Smooth muscle cell (in vitro differentiated cells): ENCODE measurements around the gene KLHDC10. TPM values are rescaled to one million over a fixed set of nuclear protein-coding genes. Genes with fewer than 3 reads are reported as not detected.
A peak's percentile ranks its signal among the peaks of the same experiment; 100 is the strongest.

Experiments used
- DNase-seq: peaks from one replicate; lab custom pipeline; 2025; ENCODE audit not compliant: unreplicated experiment; lab: John Stamatoyannopoulos, UW
- H2AFZ ChIP-seq: fragments of 200-600 bp; sonication (generic); 2 replicates; pipeline ENCODE4 v1.6.0; 2016; ENCODE audit warnings: antibody characterized with exemption, low read depth, mild to moderate bottlenecking
- H3F3A ChIP-seq: fragments of 200-600 bp; sonication (generic); 2 replicates; pipeline ENCODE4 v1.6.0; 2017; ENCODE audit warnings: antibody characterized with exemption, low read depth
- H3K27ac ChIP-seq: fragments of 200-600 bp; sonication (generic); 2 replicates; pipeline ENCODE4 v1.5.1; 2016; ENCODE audit warnings: low read depth, mild to moderate bottlenecking
- H3K27me3 ChIP-seq: fragments of 200-600 bp; sonication (generic); 2 replicates; pipeline ENCODE4 v1.6.1; 2016; ENCODE audit warnings: low read depth, mild to moderate bottlenecking
- H3K36me3 ChIP-seq: fragments of 200-600 bp; sonication (generic); 2 replicates; pipeline ENCODE4 v1.5.1; 2016; ENCODE audit warnings: low read depth
- H3K4me1 ChIP-seq: fragments of 200-600 bp; sonication (generic); 2 replicates; pipeline ENCODE4 v1.5.1; 2016; ENCODE audit warnings: low read depth
- H3K4me2 ChIP-seq: fragments of 200-600 bp; sonication (generic); 2 replicates; pipeline ENCODE4 v1.6.0; 2016; ENCODE audit warnings: mild to moderate bottlenecking
- H3K4me3 ChIP-seq: fragments of 200-600 bp; sonication (generic); 2 replicates; pipeline ENCODE4 v1.5.1; 2016; ENCODE audit warnings: mild to moderate bottlenecking
- H3K79me2 ChIP-seq: fragments of 200-600 bp; sonication (generic); 2 replicates; pipeline ENCODE4 v1.6.0; 2016; ENCODE audit warnings: low read depth, mild to moderate bottlenecking
- H3K9ac ChIP-seq: fragments of 200-600 bp; sonication (generic); 2 replicates; pipeline ENCODE4 v1.6.0; 2016; ENCODE audit warnings: low read depth
- H3K9me3 ChIP-seq: fragments of 200-600 bp; sonication (generic); replicated peaks from 2 replicates; pipeline ENCODE4 v1.5.1; 2016; ENCODE audit warnings: low read depth
- H4K20me1 ChIP-seq: fragments of 200-600 bp; sonication (generic); 2 replicates; pipeline ENCODE4 v1.6.0; 2016; ENCODE audit warnings: low read depth
- WGBS: methylation state at CpG from one replicate; pipeline ENCODE4 v1.1.7; 2016; ENCODE audit warnings: low lambda C conversion rate; 5-methylcytosine and 5-hydroxymethylcytosine counted together
- polyA plus RNA-seq: library from polyadenylated mRNA; unstranded; fragments of >200 nt; fragmentation: Nextera tagmentation; extraction: Ambion mirVana; gene quantifications from 2 replicates; pipeline ENCODE4 v1.2.1, GENCODE V29; 2016
- total RNA-seq: library from RNA; depleted of rRNA; stranded (reverse); fragments of >200 nt; gene quantifications from 2 replicates; pipeline ENCODE4 v1.2.3, GENCODE V29; 2014
- TF ChIP-seq, protein P1 (sequence below): fragments of 200-600 bp; sonication (generic); IDR thresholded peaks from 2 replicates; pipeline ENCODE4 v1.5.1; 2017; ENCODE audit warnings: borderline replicate concordance, mild to moderate bottlenecking, antibody characterized with exemption; ENCODE audit not compliant: insufficient read depth, poor library complexity, severe bottlenecking

Gene KLHDC10
- total and polyA plus RNA-seq, 2 experiments from 2014 or later, result 8.3 to 24.9 TPM

DNA sequence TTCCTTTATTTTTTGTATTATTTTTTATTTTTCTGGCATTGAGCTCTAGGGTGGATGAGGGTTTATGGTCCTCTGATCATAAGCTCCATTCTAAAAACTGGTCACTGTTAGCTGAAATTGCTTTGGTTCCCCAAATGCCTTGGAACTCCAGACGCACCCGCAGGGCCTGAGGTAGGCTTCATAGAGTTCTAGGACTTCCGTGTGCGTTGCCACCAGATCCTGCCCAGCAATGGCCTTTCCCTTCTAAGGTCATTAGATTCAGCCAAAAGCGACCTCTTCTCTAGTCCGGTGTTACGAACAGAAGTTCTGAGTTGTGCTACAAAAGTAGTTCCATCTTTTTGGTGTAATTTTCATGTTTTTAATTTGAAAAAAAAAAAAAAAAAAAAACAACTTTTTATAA is 64.4 kb downstream of the KLHDC10 start:
- H3F3A ChIP-seq, result no peaks in the 10 kb centered on the region
- no peak overlapping the region for H2AFZ ChIP-seq
- TF ChIP-seq, protein P1, sequence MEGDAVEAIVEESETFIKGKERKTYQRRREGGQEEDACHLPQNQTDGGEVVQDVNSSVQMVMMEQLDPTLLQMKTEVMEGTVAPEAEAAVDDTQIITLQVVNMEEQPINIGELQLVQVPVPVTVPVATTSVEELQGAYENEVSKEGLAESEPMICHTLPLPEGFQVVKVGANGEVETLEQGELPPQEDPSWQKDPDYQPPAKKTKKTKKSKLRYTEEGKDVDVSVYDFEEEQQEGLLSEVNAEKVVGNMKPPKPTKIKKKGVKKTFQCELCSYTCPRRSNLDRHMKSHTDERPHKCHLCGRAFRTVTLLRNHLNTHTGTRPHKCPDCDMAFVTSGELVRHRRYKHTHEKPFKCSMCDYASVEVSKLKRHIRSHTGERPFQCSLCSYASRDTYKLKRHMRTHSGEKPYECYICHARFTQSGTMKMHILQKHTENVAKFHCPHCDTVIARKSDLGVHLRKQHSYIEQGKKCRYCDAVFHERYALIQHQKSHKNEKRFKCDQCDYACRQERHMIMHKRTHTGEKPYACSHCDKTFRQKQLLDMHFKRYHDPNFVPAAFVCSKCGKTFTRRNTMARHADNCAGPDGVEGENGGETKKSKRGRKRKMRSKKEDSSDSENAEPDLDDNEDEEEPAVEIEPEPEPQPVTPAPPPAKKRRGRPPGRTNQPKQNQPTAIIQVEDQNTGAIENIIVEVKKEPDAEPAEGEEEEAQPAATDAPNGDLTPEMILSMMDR, result no peak
- no peaks in the 10 kb centered on the region for H3K9me3 ChIP-seq
- H3K9ac ChIP-seq, result no peak overlapping the region
- WGBS, result 99% methylated on average over 7 of the region's 7 CpGs
- H3K79me2 ChIP-seq, result no peaks in the 10 kb centered on the region
- no peak overlapping the region for H3K27ac ChIP-seq
- H3K36me3 ChIP-seq, result peaks cover 3% of the 10 kb centered on the region
- DNase-seq, result no peak
- no peak overlapping the region for H3K4me3 ChIP-seq
- no peaks in the 10 kb centered on the region for H3K27me3 ChIP-seq
- H3K4me1 ChIP-seq, result peaks cover 26% of the 10 kb centered on the region
- H3K4me2 ChIP-seq, result no peak overlapping the region
- no peaks in the 10 kb centered on the region for H4K20me1 ChIP-seq

DNA sequence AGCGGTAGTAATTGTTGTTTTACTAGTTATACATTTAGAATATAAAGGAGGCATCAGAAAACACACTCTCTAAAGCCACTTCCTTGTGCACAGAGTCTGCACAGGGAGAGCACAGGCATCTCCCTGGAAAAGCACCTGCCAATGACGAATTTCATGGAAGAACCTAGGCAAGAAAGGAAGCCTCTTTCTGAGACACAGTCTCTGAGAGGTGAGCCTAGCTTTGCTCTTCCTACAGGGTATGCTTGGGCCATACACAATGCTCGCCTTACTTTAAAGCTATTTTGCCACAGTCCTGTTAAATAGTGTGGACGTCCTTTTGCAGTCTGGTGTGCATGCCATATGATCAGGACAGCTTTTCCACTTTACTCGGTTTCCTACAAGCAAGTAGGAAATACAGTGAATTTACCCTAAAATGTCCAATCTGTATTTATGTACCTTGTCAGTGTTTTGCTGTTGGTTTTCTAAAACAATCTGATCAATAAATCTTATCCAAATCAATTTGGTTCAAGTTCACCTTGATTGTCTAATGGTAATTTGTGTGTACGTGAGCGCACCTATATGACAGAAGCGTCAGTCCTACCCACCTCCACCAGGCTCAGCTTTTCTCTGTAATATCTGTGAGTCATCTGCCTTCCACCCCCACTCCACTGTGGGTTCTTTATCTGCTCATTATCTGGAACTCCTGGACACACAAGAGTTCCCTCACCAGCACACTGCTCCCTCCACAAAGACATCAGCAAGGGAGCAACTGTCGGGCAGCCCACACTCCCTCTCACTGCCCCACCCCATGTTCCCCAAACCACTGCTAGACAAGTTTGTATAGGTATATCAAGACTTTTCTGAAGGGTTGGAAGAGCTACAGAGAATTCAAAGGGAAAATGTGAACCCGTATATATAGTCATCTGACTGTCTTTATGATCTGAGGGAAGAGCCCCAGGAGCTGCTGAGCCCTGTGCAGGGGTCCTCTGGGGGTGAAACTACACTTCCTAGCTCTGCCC is 65.2 kb downstream of the KLHDC10 start:
- no peaks in the 10 kb centered on the region for H3K9me3 ChIP-seq
- no peak overlapping the region for H3K4me3 ChIP-seq
- no peaks in the 10 kb centered on the region for H3F3A ChIP-seq
- no peak overlapping the region for H2AFZ ChIP-seq
- no peak for DNase-seq
- no peaks in the 10 kb centered on the region for H3K79me2 ChIP-seq
- H3K27me3 ChIP-seq, result no peaks in the 10 kb centered on the region
- peaks cover 26% of the 10 kb centered on the region for H3K4me1 ChIP-seq
- peaks cover 3% of the 10 kb centered on the region for H3K36me3 ChIP-seq
- no peak overlapping the region for H3K9ac ChIP-seq
- H3K27ac ChIP-seq, result peak overlapping the region; percentile 26
- H3K4me2 ChIP-seq, result peak overlapping the region; percentile 51
- WGBS, result 70% methylated on average over 10 of the region's 10 CpGs
- H4K20me1 ChIP-seq, result no peaks in the 10 kb centered on the region
- TF ChIP-seq, protein P1, result no peak

GRCh38 chr7:130136579-130137167 is 66.3 kb downstream of the KLHDC10 start:
- Histone ChIP-seq H3F3A (no peaks in the 10 kb centered on the region), H2AFZ (no peak overlapping the region), H3K27me3 (no peaks in the 10 kb centered on the region), H4K20me1 (no peaks in the 10 kb centered on the region), H3K36me3 (peaks cover 1% of the 10 kb centered on the region), H3K4me3 (no peak overlapping the region), H3K4me2 (peak overlapping the region; percentile 51), H3K4me1 (peaks cover 36% of the 10 kb centered on the region), H3K9me3 (no peaks in the 10 kb centered on the region), H3K79me2 (no peaks in the 10 kb centered on the region), H3K27ac (no peak overlapping the region), H3K9ac (no peak overlapping the region)
- TF ChIP-seq, protein P1, result no peak
- 84% methylated on average over 1 of the region's 1 CpG for WGBS
- DNase-seq, result no peak
